HG03066 (cell line): ENCODE data around the gene MGLL.

ENCODE experiments used
- ATAC-seq: cut with Tn5 transposase; IDR thresholded peaks from one replicate; pipeline ENCODE4 v1.9.1; 2021; ENCODE audit warnings: low read depth; ENCODE audit not compliant: unreplicated experiment

The MGLL gene

GRCh38 chr3:127822041-127822681 is at the start of gene MGLL:
MGLL (minus strand) TSS chr3:127822515; CDS start chr3:127822318, 197 bp downstream.
- no peak for ATAC-seq

GRCh38 chr3:127870156-127870555 is 47.8 kb upstream of the MGLL start:
- ATAC-seq = no peak

- ATAC-seq = no peak
Measured at GRCh38 chr3:127867986-127868385, 45.7 kb upstream of the MGLL start.

GRCh38 chr3:127867412-127867811 is 45.1 kb upstream of the MGLL start:
- no peak for ATAC-seq

GRCh38 chr3:127865941-127866340 is 43.6 kb upstream of the MGLL start:
- ATAC-seq = no peak

- no peak for ATAC-seq
Measured at GRCh38 chr3:127860211-127860696, 37.9 kb upstream of the MGLL start.

- ATAC-seq = no peak
Measured at GRCh38 chr3:127859730-127860129, 37.4 kb upstream of the MGLL start.

- no peak for ATAC-seq
Measured at GRCh38 chr3:127858937-127859336, 36.6 kb upstream of the MGLL start.

- no peak for ATAC-seq
Measured at GRCh38 chr3:127858521-127858920, 36.2 kb upstream of the MGLL start.

GRCh38 chr3:127857333-127857732 is 35.0 kb upstream of the MGLL start:
- ATAC-seq = no peak

GRCh38 chr3:127856801-127857200 is 34.5 kb upstream of the MGLL start:
- ATAC-seq = no peak

GRCh38 chr3:127855246-127855645 is 32.9 kb upstream of the MGLL start:
- no peak for ATAC-seq

- no peak for ATAC-seq
Measured at GRCh38 chr3:127853681-127854080, 31.4 kb upstream of the MGLL start.

- no peak for ATAC-seq
Measured at GRCh38 chr3:127851899-127852298, 29.6 kb upstream of the MGLL start.

GRCh38 chr3:127849368-127849767 is 27.1 kb upstream of the MGLL start:
- ATAC-seq = no peak

GRCh38 chr3:127848131-127849129 is 26.1 kb upstream of the MGLL start:
- ATAC-seq = no peak

- no peak for ATAC-seq
Measured at GRCh38 chr3:127847236-127847720, 25.0 kb upstream of the MGLL start.

- no peak for ATAC-seq
Measured at GRCh38 chr3:127846576-127846975, 24.3 kb upstream of the MGLL start.

GRCh38 chr3:127844326-127844942 is 22.1 kb upstream of the MGLL start:
- no peak for ATAC-seq

- ATAC-seq = no peak
Measured at GRCh38 chr3:127840671-127841070, 18.4 kb upstream of the MGLL start.

- ATAC-seq = no peak
Measured at GRCh38 chr3:127839099-127839498, 16.8 kb upstream of the MGLL start.
